ENCODE results near the gene DUSP10. TPM values are rescaled to one million over a fixed set of nuclear protein-coding genes. Genes with fewer than 3 reads are reported as not detected.

The DUSP10 gene
- total RNA-seq, 1 experiment from 2014 or later, result 15.9 TPM

DNA sequence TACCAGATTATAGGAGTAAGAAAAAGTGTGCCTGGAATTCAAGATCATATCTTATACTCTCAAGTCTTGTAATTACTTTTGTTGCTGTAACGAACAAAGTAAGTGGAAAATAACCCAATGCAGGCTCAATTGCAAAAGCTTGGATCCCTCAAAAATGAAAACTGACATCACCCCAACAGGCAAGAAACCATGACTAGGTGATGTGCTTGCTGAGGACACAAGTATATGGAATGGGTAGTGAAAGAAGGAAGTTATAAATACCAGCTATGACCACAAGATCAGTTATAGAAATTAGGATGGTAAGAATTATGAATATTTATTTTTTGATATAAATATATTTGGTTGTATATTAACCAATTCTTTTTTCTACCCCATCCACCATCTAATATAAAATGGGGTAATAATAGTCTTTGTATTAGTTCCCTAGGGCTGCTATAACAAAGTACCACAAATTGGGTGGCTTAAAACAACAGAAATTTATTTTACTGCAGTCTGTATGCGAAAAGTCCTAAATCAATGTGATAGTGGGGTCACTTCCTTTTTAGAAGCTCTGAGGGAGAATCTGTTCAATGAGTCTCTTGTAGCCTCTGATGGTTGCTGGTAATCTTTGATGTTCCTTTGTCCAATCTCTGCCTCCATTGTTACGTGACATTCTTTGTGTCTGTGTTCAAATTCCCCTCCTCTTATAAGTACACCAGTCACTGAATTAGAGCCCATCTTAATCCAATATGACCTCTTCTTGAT, 45.0 kb downstream of the DUSP10 start:
- Mint-ChIP-seq H3K27ac (ENCODE audit: low read depth, unreplicated experiment) (no peak overlapping the region), H3K36me3 (ENCODE audit: insufficient read depth, unreplicated experiment) (peaks cover 23% of the 10 kb centered on the region), H3K27me3 (ENCODE audit: insufficient read depth, unreplicated experiment) (no peaks in the 10 kb centered on the region), H3K4me1 (ENCODE audit: insufficient read depth, unreplicated experiment) (peaks cover 7% of the 10 kb centered on the region), H3K4me3 (ENCODE audit: unreplicated experiment) (no peak overlapping the region), H3K9me3 (ENCODE audit: unreplicated experiment) (no peaks in the 10 kb centered on the region)
- ChIA-PET CTCF (interaction anchor here (0.6 to 0.8 kb wide), 4 partner anchors 9 to 369 kb away, joined by 3 read pairs; no protein-coding TSS in a partner anchor), POLR2A (interaction anchor here (0.6 to 3.2 kb wide), 5 partner anchors 11 to 290 kb away, joined by 3 to 12 read pairs (median 3); partner anchors contain the start of gene DUSP10)
- intact Hi-C loops (cut with micrococcal nuclease), result no loop called here
- DNase-seq (ENCODE audit: unreplicated experiment), result no peak
- BruUV-seq (replicated peaks), result no TSS peak
- TF ChIP-seq, protein P1, sequence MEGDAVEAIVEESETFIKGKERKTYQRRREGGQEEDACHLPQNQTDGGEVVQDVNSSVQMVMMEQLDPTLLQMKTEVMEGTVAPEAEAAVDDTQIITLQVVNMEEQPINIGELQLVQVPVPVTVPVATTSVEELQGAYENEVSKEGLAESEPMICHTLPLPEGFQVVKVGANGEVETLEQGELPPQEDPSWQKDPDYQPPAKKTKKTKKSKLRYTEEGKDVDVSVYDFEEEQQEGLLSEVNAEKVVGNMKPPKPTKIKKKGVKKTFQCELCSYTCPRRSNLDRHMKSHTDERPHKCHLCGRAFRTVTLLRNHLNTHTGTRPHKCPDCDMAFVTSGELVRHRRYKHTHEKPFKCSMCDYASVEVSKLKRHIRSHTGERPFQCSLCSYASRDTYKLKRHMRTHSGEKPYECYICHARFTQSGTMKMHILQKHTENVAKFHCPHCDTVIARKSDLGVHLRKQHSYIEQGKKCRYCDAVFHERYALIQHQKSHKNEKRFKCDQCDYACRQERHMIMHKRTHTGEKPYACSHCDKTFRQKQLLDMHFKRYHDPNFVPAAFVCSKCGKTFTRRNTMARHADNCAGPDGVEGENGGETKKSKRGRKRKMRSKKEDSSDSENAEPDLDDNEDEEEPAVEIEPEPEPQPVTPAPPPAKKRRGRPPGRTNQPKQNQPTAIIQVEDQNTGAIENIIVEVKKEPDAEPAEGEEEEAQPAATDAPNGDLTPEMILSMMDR (IDR thresholded peaks at IDR 0.05; ENCODE audit: unreplicated experiment), result no peak

DNA sequence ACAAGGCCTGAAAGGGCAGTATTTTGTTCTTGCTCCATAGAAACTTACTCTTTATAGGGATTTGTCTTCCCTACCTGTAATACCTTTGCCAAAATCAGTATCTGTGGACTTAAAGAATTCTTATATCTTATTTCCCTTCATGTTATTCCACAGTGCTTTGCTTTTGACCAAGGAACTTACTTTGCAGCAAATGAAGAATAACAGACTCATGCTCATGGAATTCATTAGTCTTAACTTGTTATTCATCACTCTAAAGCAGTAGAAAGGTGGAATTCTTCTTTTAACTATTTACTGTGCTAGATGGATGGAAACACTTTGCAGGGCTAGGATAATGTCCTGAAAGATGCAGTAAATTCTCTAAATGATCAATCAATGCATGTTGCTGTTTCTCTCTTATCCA, 45.9 kb downstream of the DUSP10 start:
- intact Hi-C loops (cut with micrococcal nuclease), result no loop called here
- peaks cover 14% of the 10 kb centered on the region for H3K36me3 Mint-ChIP-seq (ENCODE audit: insufficient read depth, unreplicated experiment)
- ChIA-PET POLR2A (interaction anchor here (1.4 kb wide), 1 partner anchor 46 kb away, joined by 4 read pairs; the partner anchor contains the start of gene DUSP10), CTCF (no interaction called here)
- no peak for DNase-seq (ENCODE audit: unreplicated experiment)
- peaks cover 7% of the 10 kb centered on the region for H3K4me1 Mint-ChIP-seq (ENCODE audit: insufficient read depth, unreplicated experiment)
- no peak overlapping the region for H3K4me3 Mint-ChIP-seq (ENCODE audit: unreplicated experiment)
- no peaks in the 10 kb centered on the region for H3K9me3 Mint-ChIP-seq (ENCODE audit: unreplicated experiment)
- H3K27me3 Mint-ChIP-seq (ENCODE audit: insufficient read depth, unreplicated experiment), result no peaks in the 10 kb centered on the region
- TF ChIP-seq, protein P1 (IDR thresholded peaks at IDR 0.05; ENCODE audit: unreplicated experiment), result no peak
- no peak overlapping the region for H3K27ac Mint-ChIP-seq (ENCODE audit: low read depth, unreplicated experiment)
- no TSS peak for BruUV-seq (replicated peaks)

GRCh38 chr1:221695301-221695700, 46.6 kb downstream of the DUSP10 start:
- CTCF ChIA-PET, result interaction anchor here (1.4 kb wide), 1 partner anchor 19 kb away, joined by 3 read pairs; no protein-coding TSS in a partner anchor

DNA sequence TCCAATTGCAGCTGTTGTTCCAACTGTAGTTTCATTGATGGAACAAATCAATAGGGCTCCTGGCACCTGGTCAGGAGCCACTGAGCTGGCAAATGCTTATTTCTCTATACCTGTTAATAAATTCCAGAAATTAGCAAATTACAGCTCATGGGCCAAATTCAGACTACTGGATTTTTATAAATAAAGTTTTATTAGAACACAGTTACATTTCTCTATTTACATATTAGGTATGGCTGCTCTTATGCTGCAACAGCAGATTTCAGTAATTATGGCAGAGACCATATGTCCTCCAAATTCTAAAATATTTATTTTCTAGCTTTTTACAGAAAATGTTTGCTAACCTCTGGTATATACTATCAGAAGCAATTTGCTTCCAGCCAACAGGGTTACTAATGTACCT, 47.8 kb downstream of the DUSP10 start:
- CTCF ChIA-PET, result interaction anchor here (1.1 to 1.5 kb wide), 4 partner anchors 16 to 192 kb away, joined by 3 to 5 read pairs (median 3); partner anchors contain the start of gene DUSP10
- BruUV-seq (replicated peaks), result no TSS peak

More at GRCh38 chr1:221695301-221695700, 46.6 kb downstream of the DUSP10 start:
- Mint-ChIP-seq H3K4me3 (ENCODE audit: unreplicated experiment) (no peak overlapping the region), H3K36me3 (ENCODE audit: insufficient read depth, unreplicated experiment) (peaks cover 12% of the 10 kb centered on the region), H3K27ac (ENCODE audit: low read depth, unreplicated experiment) (no peak overlapping the region), H3K9me3 (ENCODE audit: unreplicated experiment) (no peaks in the 10 kb centered on the region), H3K4me1 (ENCODE audit: insufficient read depth, unreplicated experiment) (peaks cover 7% of the 10 kb centered on the region), H3K27me3 (ENCODE audit: insufficient read depth, unreplicated experiment) (no peaks in the 10 kb centered on the region)
- BruUV-seq (replicated peaks), result TSS peak; percentile 5
- POLR2A ChIA-PET, result interaction anchor here (1.1 to 1.4 kb wide), 2 partner anchors 14 to 47 kb away, joined by 3 to 4 read pairs; partner anchors contain the start of gene DUSP10
- TF ChIP-seq, protein P1 (IDR thresholded peaks at IDR 0.05; ENCODE audit: unreplicated experiment), result no peak
- intact Hi-C loops (cut with micrococcal nuclease), result no loop called here
- no peak for DNase-seq (ENCODE audit: unreplicated experiment)

More for the DNA sequence above, 47.8 kb downstream of the DUSP10 start:
- H3K27me3 Mint-ChIP-seq (ENCODE audit: insufficient read depth, unreplicated experiment), result no peaks in the 10 kb centered on the region
- peaks cover 7% of the 10 kb centered on the region for H3K4me1 Mint-ChIP-seq (ENCODE audit: insufficient read depth, unreplicated experiment)
- no peak for DNase-seq (ENCODE audit: unreplicated experiment)
- TF ChIP-seq, protein P1 (IDR thresholded peaks at IDR 0.05; ENCODE audit: unreplicated experiment), result no peak
- H3K4me3 Mint-ChIP-seq (ENCODE audit: unreplicated experiment), result no peak overlapping the region
- H3K36me3 Mint-ChIP-seq (ENCODE audit: insufficient read depth, unreplicated experiment), result peaks cover 5% of the 10 kb centered on the region
- POLR2A ChIA-PET, result interaction anchor here (1.6 kb wide), 1 partner anchor 9 kb away, joined by 7 read pairs; no protein-coding TSS in a partner anchor
- H3K9me3 Mint-ChIP-seq (ENCODE audit: unreplicated experiment), result no peaks in the 10 kb centered on the region
- intact Hi-C loops (cut with micrococcal nuclease), result no loop called here
- no peak overlapping the region for H3K27ac Mint-ChIP-seq (ENCODE audit: low read depth, unreplicated experiment)
